ENCODE results near the gene FAM174A. TPM values are rescaled to one million over a fixed set of nuclear protein-coding genes. Genes with fewer than 3 reads are reported as not detected.

Gene FAM174A
- 10.3 TPM for polyA plus RNA-seq (2013, experiment 1 of 2)
- 9.0 TPM for polyA plus RNA-seq (2013, experiment 2 of 2)

GRCh38 chr5:100535060-100536005, at the start of gene FAM174A:
TSS of gene FAM174A (plus strand) at chr5:100535374. CDS start at chr5:100535531, 157 bp downstream.
- Histone ChIP-seq H3K27ac (ENCODE audit: low read depth, low read length, severe bottlenecking) (peak within 1 kb of the TSS; percentile 72), H3K36me3 (ENCODE audit: control insufficient read depth, insufficient read depth, low read length) (no peaks in the 10 kb centered on the region), H3K4me3 (ENCODE audit: extremely low read depth, insufficient read depth, low read length, poor library complexity, severe bottlenecking) (peak within 1 kb of the TSS; percentile 65), H3K4me1 (ENCODE audit: control insufficient read depth, insufficient read depth, low read length, poor library complexity, severe bottlenecking) (no peaks in the 10 kb centered on the region), H3K9me3 (ENCODE audit: control insufficient read depth, low read length) (peaks cover 14% of the 10 kb centered on the region)
- 1 to 2% methylated on average over 47 to 49 of the region's 62 CpGs for WGBS, 2 experiments (ENCODE audit: insufficient coverage in 2 of 2)

GRCh38 chr5:100493996-100494395, 41.2 kb upstream of the FAM174A start:
- no peaks in the 10 kb centered on the region for H3K36me3 ChIP-seq (ENCODE audit: control insufficient read depth, insufficient read depth, low read length)
- no peak overlapping the region for H3K27ac ChIP-seq (ENCODE audit: low read depth, low read length, severe bottlenecking)
- peaks cover 5% of the 10 kb centered on the region for H3K9me3 ChIP-seq (ENCODE audit: control insufficient read depth, low read length)
- H3K4me3 ChIP-seq (ENCODE audit: extremely low read depth, insufficient read depth, low read length, poor library complexity, severe bottlenecking): no peak overlapping the region
- H3K4me1 ChIP-seq (ENCODE audit: control insufficient read depth, insufficient read depth, low read length, poor library complexity, severe bottlenecking): no peaks in the 10 kb centered on the region
- WGBS, 2 experiments (ENCODE audit: insufficient coverage in 2 of 2): no CpG with 5 or more reads among the region's 1 CpG

GRCh38 chr5:100496296-100496695, 38.9 kb upstream of the FAM174A start:
- Histone ChIP-seq H3K27ac (ENCODE audit: low read depth, low read length, severe bottlenecking) (no peak overlapping the region), H3K4me1 (ENCODE audit: control insufficient read depth, insufficient read depth, low read length, poor library complexity, severe bottlenecking) (no peaks in the 10 kb centered on the region), H3K9me3 (ENCODE audit: control insufficient read depth, low read length) (no peaks in the 10 kb centered on the region), H3K4me3 (ENCODE audit: extremely low read depth, insufficient read depth, low read length, poor library complexity, severe bottlenecking) (no peak overlapping the region), H3K36me3 (ENCODE audit: control insufficient read depth, insufficient read depth, low read length) (no peaks in the 10 kb centered on the region)
- no CpG with 5 or more reads among the region's 1 CpG for WGBS, 2 experiments (ENCODE audit: insufficient coverage in 2 of 2)

GRCh38 chr5:100502684-100503083, 32.5 kb upstream of the FAM174A start:
- Histone ChIP-seq H3K9me3 (ENCODE audit: control insufficient read depth, low read length) (no peaks in the 10 kb centered on the region), H3K27ac (ENCODE audit: low read depth, low read length, severe bottlenecking) (no peak overlapping the region), H3K4me3 (ENCODE audit: extremely low read depth, insufficient read depth, low read length, poor library complexity, severe bottlenecking) (no peak overlapping the region), H3K36me3 (ENCODE audit: control insufficient read depth, insufficient read depth, low read length) (no peaks in the 10 kb centered on the region), H3K4me1 (ENCODE audit: control insufficient read depth, insufficient read depth, low read length, poor library complexity, severe bottlenecking) (no peaks in the 10 kb centered on the region)
- no CpG with 5 or more reads among the region's 2 CpGs for WGBS, 2 experiments (ENCODE audit: insufficient coverage in 2 of 2)

- Histone ChIP-seq H3K27ac (ENCODE audit: low read depth, low read length, severe bottlenecking) (no peak overlapping the region), H3K9me3 (ENCODE audit: control insufficient read depth, low read length) (no peaks in the 10 kb centered on the region), H3K36me3 (ENCODE audit: control insufficient read depth, insufficient read depth, low read length) (no peaks in the 10 kb centered on the region), H3K4me1 (ENCODE audit: control insufficient read depth, insufficient read depth, low read length, poor library complexity, severe bottlenecking) (no peaks in the 10 kb centered on the region), H3K4me3 (ENCODE audit: extremely low read depth, insufficient read depth, low read length, poor library complexity, severe bottlenecking) (no peak overlapping the region)
- 86 to 100% methylated on average over 1 of the region's 1 CpG for WGBS, 2 experiments (ENCODE audit: insufficient coverage in 2 of 2)
Observed at GRCh38 chr5:100505984-100506670, 29.0 kb upstream of the FAM174A start.

GRCh38 chr5:100516285-100516684, 18.9 kb upstream of the FAM174A start:
- 90% methylated on average over 1 of the region's 1 CpG; no CpG with 5 or more reads in 1 of the 2 experiments for WGBS, 2 experiments (ENCODE audit: insufficient coverage in 2 of 2)
- no peak overlapping the region for H3K4me3 ChIP-seq (ENCODE audit: extremely low read depth, insufficient read depth, low read length, poor library complexity, severe bottlenecking)
- no peaks in the 10 kb centered on the region for H3K9me3 ChIP-seq (ENCODE audit: control insufficient read depth, low read length)
- H3K36me3 ChIP-seq (ENCODE audit: control insufficient read depth, insufficient read depth, low read length): no peaks in the 10 kb centered on the region
- H3K27ac ChIP-seq (ENCODE audit: low read depth, low read length, severe bottlenecking): no peak overlapping the region
- H3K4me1 ChIP-seq (ENCODE audit: control insufficient read depth, insufficient read depth, low read length, poor library complexity, severe bottlenecking): no peaks in the 10 kb centered on the region

- no peaks in the 10 kb centered on the region for H3K4me1 ChIP-seq (ENCODE audit: control insufficient read depth, insufficient read depth, low read length, poor library complexity, severe bottlenecking)
- no peak overlapping the region for H3K27ac ChIP-seq (ENCODE audit: low read depth, low read length, severe bottlenecking)
- no peaks in the 10 kb centered on the region for H3K9me3 ChIP-seq (ENCODE audit: control insufficient read depth, low read length)
- H3K36me3 ChIP-seq (ENCODE audit: control insufficient read depth, insufficient read depth, low read length): no peaks in the 10 kb centered on the region
- no peak overlapping the region for H3K4me3 ChIP-seq (ENCODE audit: extremely low read depth, insufficient read depth, low read length, poor library complexity, severe bottlenecking)
- WGBS, 2 experiments (ENCODE audit: insufficient coverage in 2 of 2): 73 to 94% methylated on average over 2 to 5 of the region's 5 CpGs
Observed at GRCh38 chr5:100517301-100517974, 17.7 kb upstream of the FAM174A start.

GRCh38 chr5:100518377-100518776, 16.8 kb upstream of the FAM174A start:
- no peaks in the 10 kb centered on the region for H3K36me3 ChIP-seq (ENCODE audit: control insufficient read depth, insufficient read depth, low read length)
- H3K9me3 ChIP-seq (ENCODE audit: control insufficient read depth, low read length): no peaks in the 10 kb centered on the region
- WGBS, 2 experiments (ENCODE audit: insufficient coverage in 2 of 2): 90% methylated on average over 2 of the region's 3 CpGs; no CpG with 5 or more reads in 1 of the 2 experiments
- H3K27ac ChIP-seq (ENCODE audit: low read depth, low read length, severe bottlenecking): no peak overlapping the region
- no peaks in the 10 kb centered on the region for H3K4me1 ChIP-seq (ENCODE audit: control insufficient read depth, insufficient read depth, low read length, poor library complexity, severe bottlenecking)
- H3K4me3 ChIP-seq (ENCODE audit: extremely low read depth, insufficient read depth, low read length, poor library complexity, severe bottlenecking): no peak overlapping the region

GRCh38 chr5:100519075-100519474, 16.1 kb upstream of the FAM174A start:
- Histone ChIP-seq H3K36me3 (ENCODE audit: control insufficient read depth, insufficient read depth, low read length) (no peaks in the 10 kb centered on the region), H3K27ac (ENCODE audit: low read depth, low read length, severe bottlenecking) (no peak overlapping the region), H3K4me1 (ENCODE audit: control insufficient read depth, insufficient read depth, low read length, poor library complexity, severe bottlenecking) (no peaks in the 10 kb centered on the region), H3K4me3 (ENCODE audit: extremely low read depth, insufficient read depth, low read length, poor library complexity, severe bottlenecking) (no peak overlapping the region), H3K9me3 (ENCODE audit: control insufficient read depth, low read length) (no peaks in the 10 kb centered on the region)

- no CpG with 5 or more reads among the region's 1 CpG for WGBS, 2 experiments (ENCODE audit: insufficient coverage in 2 of 2)
- H3K27ac ChIP-seq (ENCODE audit: low read depth, low read length, severe bottlenecking): no peak overlapping the region
Observed at GRCh38 chr5:100520348-100520747, 14.8 kb upstream of the FAM174A start.

More at GRCh38 chr5:100520348-100520747, 14.8 kb upstream of the FAM174A start:
- Histone ChIP-seq H3K36me3 (ENCODE audit: control insufficient read depth, insufficient read depth, low read length) (no peaks in the 10 kb centered on the region), H3K4me3 (ENCODE audit: extremely low read depth, insufficient read depth, low read length, poor library complexity, severe bottlenecking) (no peak overlapping the region), H3K4me1 (ENCODE audit: control insufficient read depth, insufficient read depth, low read length, poor library complexity, severe bottlenecking) (no peaks in the 10 kb centered on the region), H3K9me3 (ENCODE audit: control insufficient read depth, low read length) (no peaks in the 10 kb centered on the region)
